ENCODE data around the gene NTSR2. TPM values are rescaled to one million over a fixed set of nuclear protein-coding genes. Genes with fewer than 3 reads are reported as not detected.

Gene NTSR2
- total and polyA plus RNA-seq, 2 of the 8 experiments (the other 6 are each of a cell fraction or from before 2014, with no cell fraction given) = 0.05 TPM; not detected in 1

DNA sequence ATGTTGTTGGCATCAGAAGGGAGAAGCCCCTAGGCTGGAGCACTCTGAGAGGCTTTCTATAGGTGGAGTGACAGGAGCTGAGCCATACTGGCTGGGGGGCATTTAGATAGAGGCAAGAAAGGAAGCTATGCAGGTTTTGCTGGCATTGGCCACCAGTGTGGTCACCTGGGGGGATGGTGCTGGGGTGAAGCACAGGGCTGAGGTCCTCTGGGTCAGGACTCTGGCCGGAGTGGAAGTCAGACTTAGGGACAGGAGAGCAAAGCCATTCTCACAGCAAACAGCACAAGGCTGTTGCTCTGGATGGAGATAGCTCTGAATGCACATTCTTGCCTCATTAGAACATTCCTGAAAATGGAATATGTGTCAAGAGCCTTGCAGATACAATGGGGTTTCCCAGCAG, 47.4 kb downstream of the NTSR2 start:
- no peaks in the 10 kb centered on the region for H3K4me1 ChIP-seq (replicated peaks in 1 of 4; ENCODE audit: control insufficient read depth in 3 of 4, insufficient read depth in 4 of 4, low read length in 3 of 4)
- POLR2A ChIA-PET (ENCODE audit: partially characterized antibody) = no interaction called here
- H3K4me2 ChIP-seq (ENCODE audit: insufficient read depth in 1 of 2, low read depth in 2 of 2, low read length in 2 of 2) = no peak overlapping the region
- H2AK5ac ChIP-seq (ENCODE audit: low read depth, low read length) = no peak overlapping the region
- no peak overlapping the region for H4K91ac ChIP-seq (replicated peaks; ENCODE audit: insufficient read length, low read length)
- no peak overlapping the region for H2BK12ac ChIP-seq (ENCODE audit: low read depth, low read length)
- H3K14ac ChIP-seq (ENCODE audit: insufficient read length) = no peak overlapping the region
- no peaks in the 10 kb centered on the region for H4K20me1 ChIP-seq (replicated peaks in 1 of 2; ENCODE audit: control insufficient read depth in 1 of 2, insufficient read depth in 2 of 2, low read length in 2 of 2)
- WGBS, 2 experiments (ENCODE audit: extremely low coverage in 1 of 2, insufficient coverage in 1 of 2, insufficient read length in 1 of 2, insufficient replicate concordance in 2 of 2, low coverage in 1 of 2, low lambda C conversion rate in 2 of 2, missing lambda C conversion rate in 1 of 2) = 92% methylated on average over 1 of the region's 1 CpG; no CpG with 5 or more reads in 1 of the 2 experiments
- H3K18ac ChIP-seq (ENCODE audit: extremely low read depth, low read length) = no peak overlapping the region
- no peak overlapping the region for H3K56ac ChIP-seq (replicated peaks; ENCODE audit: insufficient read length, low read depth, low read length)
- no peaks in the 10 kb centered on the region; a peak in 1 of 4 replicates for H3K79me2 ChIP-seq (ENCODE audit: control insufficient read depth in 1 of 2, insufficient read depth in 2 of 2, low read length in 2 of 2)
- H3K23me2 ChIP-seq (ENCODE audit: low read depth, low read length) = no peaks in the 10 kb centered on the region
- DNase-seq (ENCODE audit: low read depth in 1 of 2, low spot score in 2 of 2) (no peak), FAIRE-seq (no peak)
- H3K4ac ChIP-seq (replicated peaks; ENCODE audit: insufficient read length, low read depth, low read length) = no peak overlapping the region
- no peak overlapping the region for H4K5ac ChIP-seq (ENCODE audit: insufficient read length, low read depth, low read length)
- H3K27ac ChIP-seq (ENCODE audit: low read depth, low read length) = no peak overlapping the region
- no peak overlapping the region for H3K4me3 ChIP-seq (ENCODE audit: extremely low read depth in 1 of 4, insufficient read depth in 2 of 4, low read depth in 3 of 4, low read length in 4 of 4)
- peaks cover 3 to 30% (median 18%) of the 10 kb centered on the region in 4 experiments; a peak in 6 of 8 replicates for H3K36me3 ChIP-seq (ENCODE audit: control insufficient read depth in 2 of 4, insufficient read depth in 4 of 4, low read length in 3 of 4)
- H2BK5ac ChIP-seq (ENCODE audit: low read depth, low read length) = no peak overlapping the region
- no peak overlapping the region for H2AFZ ChIP-seq (ENCODE audit: low read length)
- no peak overlapping the region for H2BK120ac ChIP-seq (replicated peaks; ENCODE audit: low read depth, low read length)
- no peak overlapping the region for H3K9ac ChIP-seq (replicated peaks in 1 of 4; ENCODE audit: extremely low read depth in 1 of 4, low read depth in 3 of 4, low read length in 3 of 4)
- no peak overlapping the region for H2BK20ac ChIP-seq (ENCODE audit: low read length)
- no peaks in the 10 kb centered on the region for H3K79me1 ChIP-seq (ENCODE audit: low read depth, low read length)
- peaks cover 0 to 8% of the 10 kb centered on the region in 2 experiments; a peak in 3 of 4 replicates for H3K9me3 ChIP-seq (ENCODE audit: insufficient read depth in 2 of 2, low read depth in 1 of 2, low read length in 1 of 2)
- H4K8ac ChIP-seq (ENCODE audit: extremely low read depth, insufficient read depth, low read length) = no peak overlapping the region
- CTCF ChIA-PET (ENCODE audit: partially characterized antibody) = interaction anchor here (0.6 to 2.8 kb wide), 2 partner anchors 8 to 11 kb away, joined by 5 to 13 read pairs; no protein-coding TSS in a partner anchor
- H3K27me3 ChIP-seq (replicated peaks in 1 of 4; ENCODE audit: control insufficient read depth in 3 of 4, extremely low read depth in 1 of 4, insufficient read depth in 3 of 4, low read length in 3 of 4) = no peaks in the 10 kb centered on the region
- no peak overlapping the region for H3K23ac ChIP-seq (ENCODE audit: insufficient read length)
- no peak overlapping the region for H2BK15ac ChIP-seq (ENCODE audit: low read length)
- no peak for TF ChIP-seq SAP30 (IDR thresholded peaks at IDR 0.05; ENCODE audit: insufficient read depth, insufficient replicate concordance, low read length)
- TF ChIP-seq CEBPB (IDR thresholded peaks at IDR 0.05; ENCODE audit: low read depth, low read length) = no peak
